RWPE2 (cell line): ENCODE measurements around the gene USP31.
A peak's percentile ranks its signal among the peaks of the same experiment; 100 is the strongest.

Experiments used
- ATAC-seq: fragments of 200-7000 bp; cut with Tn5 transposase; 3 replicates; pipeline ENCODE4 v1.9.1; 2021; ENCODE audit warnings: low read depth
- DNase-seq: peaks from one replicate; pipeline ENCODE4 v3.0.0-alpha.2; 2020; ENCODE audit warnings: low spot score
- H3K27ac ChIP-seq: fragments of 450-650 bp; 2 replicates; pipeline ENCODE4 v1.5.1; 2017; ENCODE audit warnings: mild to moderate bottlenecking; ENCODE audit not compliant: poor library complexity, severe bottlenecking
- H3K27me3 ChIP-seq: fragments of 250-450 bp; sonication (Bioruptor Pico); 2 replicates; pipeline ENCODE4 v1.5.1; 2021; ENCODE audit warnings: mild to moderate bottlenecking, moderate library complexity; ENCODE audit not compliant: insufficient read depth, poor library complexity, severe bottlenecking
- H3K36me3 ChIP-seq: fragments of 250-450 bp; sonication (Bioruptor Pico); 2 replicates; pipeline ENCODE4 v1.5.1; 2020; ENCODE audit warnings: low read depth, mild to moderate bottlenecking, moderate library complexity
- H3K4me1 ChIP-seq: fragments of 250-450 bp; sonication (Bioruptor Pico); 2 replicates; pipeline ENCODE4 v1.5.1; 2021; ENCODE audit warnings: mild to moderate bottlenecking, moderate library complexity; ENCODE audit not compliant: insufficient read depth, poor library complexity, severe bottlenecking
- H3K4me3 ChIP-seq: fragments of 250-450 bp; sonication (Bioruptor Pico); 2 replicates; pipeline ENCODE4 v1.5.1; 2021; ENCODE audit warnings: mild to moderate bottlenecking, moderate library complexity; ENCODE audit not compliant: severe bottlenecking
- H3K9me3 ChIP-seq: fragments of 250-450 bp; sonication (Bioruptor Pico); 2 replicates; pipeline ENCODE4 v1.5.1; 2021; ENCODE audit warnings: mild to moderate bottlenecking, moderate library complexity; ENCODE audit not compliant: severe bottlenecking
- TF ChIP-seq, protein P1 (sequence below): fragments of 450-650 bp; IDR thresholded peaks from one replicate; pipeline ENCODE4 v1.5.1; 2017; ENCODE audit warnings: mild to moderate bottlenecking, moderate library complexity; ENCODE audit not compliant: poor library complexity, severe bottlenecking

Gene USP31, protein sequence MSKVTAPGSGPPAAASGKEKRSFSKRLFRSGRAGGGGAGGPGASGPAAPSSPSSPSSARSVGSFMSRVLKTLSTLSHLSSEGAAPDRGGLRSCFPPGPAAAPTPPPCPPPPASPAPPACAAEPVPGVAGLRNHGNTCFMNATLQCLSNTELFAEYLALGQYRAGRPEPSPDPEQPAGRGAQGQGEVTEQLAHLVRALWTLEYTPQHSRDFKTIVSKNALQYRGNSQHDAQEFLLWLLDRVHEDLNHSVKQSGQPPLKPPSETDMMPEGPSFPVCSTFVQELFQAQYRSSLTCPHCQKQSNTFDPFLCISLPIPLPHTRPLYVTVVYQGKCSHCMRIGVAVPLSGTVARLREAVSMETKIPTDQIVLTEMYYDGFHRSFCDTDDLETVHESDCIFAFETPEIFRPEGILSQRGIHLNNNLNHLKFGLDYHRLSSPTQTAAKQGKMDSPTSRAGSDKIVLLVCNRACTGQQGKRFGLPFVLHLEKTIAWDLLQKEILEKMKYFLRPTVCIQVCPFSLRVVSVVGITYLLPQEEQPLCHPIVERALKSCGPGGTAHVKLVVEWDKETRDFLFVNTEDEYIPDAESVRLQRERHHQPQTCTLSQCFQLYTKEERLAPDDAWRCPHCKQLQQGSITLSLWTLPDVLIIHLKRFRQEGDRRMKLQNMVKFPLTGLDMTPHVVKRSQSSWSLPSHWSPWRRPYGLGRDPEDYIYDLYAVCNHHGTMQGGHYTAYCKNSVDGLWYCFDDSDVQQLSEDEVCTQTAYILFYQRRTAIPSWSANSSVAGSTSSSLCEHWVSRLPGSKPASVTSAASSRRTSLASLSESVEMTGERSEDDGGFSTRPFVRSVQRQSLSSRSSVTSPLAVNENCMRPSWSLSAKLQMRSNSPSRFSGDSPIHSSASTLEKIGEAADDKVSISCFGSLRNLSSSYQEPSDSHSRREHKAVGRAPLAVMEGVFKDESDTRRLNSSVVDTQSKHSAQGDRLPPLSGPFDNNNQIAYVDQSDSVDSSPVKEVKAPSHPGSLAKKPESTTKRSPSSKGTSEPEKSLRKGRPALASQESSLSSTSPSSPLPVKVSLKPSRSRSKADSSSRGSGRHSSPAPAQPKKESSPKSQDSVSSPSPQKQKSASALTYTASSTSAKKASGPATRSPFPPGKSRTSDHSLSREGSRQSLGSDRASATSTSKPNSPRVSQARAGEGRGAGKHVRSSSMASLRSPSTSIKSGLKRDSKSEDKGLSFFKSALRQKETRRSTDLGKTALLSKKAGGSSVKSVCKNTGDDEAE (N-terminal part only)

DNA sequence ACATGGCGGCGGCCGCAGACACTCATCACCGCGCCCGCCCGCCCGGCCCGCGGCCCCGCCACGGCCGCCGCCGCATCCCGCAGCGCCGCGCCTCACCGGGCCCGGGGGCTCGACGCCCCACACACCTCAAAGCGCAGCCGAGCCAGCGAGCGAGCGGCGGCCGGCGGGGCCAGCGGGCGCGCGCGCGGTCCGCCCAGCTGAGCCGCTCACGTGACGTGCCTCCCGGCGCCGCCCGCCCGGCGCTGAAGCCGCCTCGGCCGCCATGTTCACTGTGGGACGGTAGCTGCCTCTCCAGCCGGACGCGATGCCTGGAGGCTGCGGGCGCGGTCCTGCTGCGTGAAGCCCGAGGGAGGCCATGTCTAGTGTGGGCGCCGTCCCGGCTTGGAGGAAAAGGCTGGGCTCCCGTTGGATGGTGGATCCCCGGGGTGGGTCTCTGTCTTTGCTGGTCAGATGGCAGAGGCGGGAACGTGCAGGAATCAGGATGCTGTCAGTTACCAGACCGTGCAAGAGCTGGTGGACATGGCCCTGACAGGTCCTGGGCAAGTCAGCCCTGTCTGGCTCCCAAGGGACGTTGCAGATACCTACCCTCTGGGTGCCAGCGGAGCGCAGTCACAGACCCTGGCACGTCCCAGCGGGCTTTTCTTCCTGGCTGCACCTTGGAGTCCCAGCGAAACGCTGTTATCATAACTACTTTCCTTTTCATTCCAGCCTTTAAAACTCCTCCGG lies at the start of gene USP31:
Gene USP31, minus strand, starts transcription at position 186 of the 726 bp plus-strand sequence. Its CDS starts 182 bp downstream, at position 4.
- H3K27ac ChIP-seq, result peak within 1 kb of the TSS; percentile 84
- ATAC-seq (peak; percentile 95), DNase-seq (peak; percentile 96)
- peak within 1 kb of the TSS; percentile 97 for H3K4me3 ChIP-seq
- TF ChIP-seq, protein P1, sequence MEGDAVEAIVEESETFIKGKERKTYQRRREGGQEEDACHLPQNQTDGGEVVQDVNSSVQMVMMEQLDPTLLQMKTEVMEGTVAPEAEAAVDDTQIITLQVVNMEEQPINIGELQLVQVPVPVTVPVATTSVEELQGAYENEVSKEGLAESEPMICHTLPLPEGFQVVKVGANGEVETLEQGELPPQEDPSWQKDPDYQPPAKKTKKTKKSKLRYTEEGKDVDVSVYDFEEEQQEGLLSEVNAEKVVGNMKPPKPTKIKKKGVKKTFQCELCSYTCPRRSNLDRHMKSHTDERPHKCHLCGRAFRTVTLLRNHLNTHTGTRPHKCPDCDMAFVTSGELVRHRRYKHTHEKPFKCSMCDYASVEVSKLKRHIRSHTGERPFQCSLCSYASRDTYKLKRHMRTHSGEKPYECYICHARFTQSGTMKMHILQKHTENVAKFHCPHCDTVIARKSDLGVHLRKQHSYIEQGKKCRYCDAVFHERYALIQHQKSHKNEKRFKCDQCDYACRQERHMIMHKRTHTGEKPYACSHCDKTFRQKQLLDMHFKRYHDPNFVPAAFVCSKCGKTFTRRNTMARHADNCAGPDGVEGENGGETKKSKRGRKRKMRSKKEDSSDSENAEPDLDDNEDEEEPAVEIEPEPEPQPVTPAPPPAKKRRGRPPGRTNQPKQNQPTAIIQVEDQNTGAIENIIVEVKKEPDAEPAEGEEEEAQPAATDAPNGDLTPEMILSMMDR, result no peak
- no peaks in the 10 kb centered on the region for H3K27me3 ChIP-seq
- peaks cover 34% of the 10 kb centered on the region for H3K4me1 ChIP-seq
- peaks cover 3% of the 10 kb centered on the region; the same call in 1 of the 2 replicates for H3K36me3 ChIP-seq
- H3K9me3 ChIP-seq, result no peaks in the 10 kb centered on the region

DNA sequence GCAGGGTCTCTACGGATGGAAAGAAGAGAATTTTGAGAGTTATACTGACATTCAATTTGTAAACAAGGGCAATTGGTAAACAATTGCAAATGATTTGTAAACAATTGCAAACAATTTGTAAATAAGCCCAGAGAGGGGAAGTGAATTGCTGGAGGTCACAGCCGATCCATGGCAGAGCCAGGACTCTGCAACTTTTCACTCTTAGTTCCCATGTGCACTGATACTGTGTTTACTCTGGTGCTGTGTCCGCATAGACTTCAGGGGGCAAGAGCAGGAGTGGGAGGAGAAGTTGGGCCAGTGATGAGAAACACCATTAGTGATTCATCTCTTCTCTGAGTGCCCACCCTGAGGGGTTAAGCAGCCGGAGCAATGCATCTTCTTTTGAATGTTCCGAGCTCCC lies 47.3 kb upstream of the USP31 start:
- Histone ChIP-seq H3K9me3 (no peaks in the 10 kb centered on the region), H3K27me3 (no peaks in the 10 kb centered on the region), H3K27ac (no peak overlapping the region), H3K4me1 (no peaks in the 10 kb centered on the region), H3K4me3 (no peak overlapping the region), H3K36me3 (no peaks in the 10 kb centered on the region)
- no peak for DNase-seq
- TF ChIP-seq, protein P1, result no peak
- ATAC-seq, result no peak

DNA sequence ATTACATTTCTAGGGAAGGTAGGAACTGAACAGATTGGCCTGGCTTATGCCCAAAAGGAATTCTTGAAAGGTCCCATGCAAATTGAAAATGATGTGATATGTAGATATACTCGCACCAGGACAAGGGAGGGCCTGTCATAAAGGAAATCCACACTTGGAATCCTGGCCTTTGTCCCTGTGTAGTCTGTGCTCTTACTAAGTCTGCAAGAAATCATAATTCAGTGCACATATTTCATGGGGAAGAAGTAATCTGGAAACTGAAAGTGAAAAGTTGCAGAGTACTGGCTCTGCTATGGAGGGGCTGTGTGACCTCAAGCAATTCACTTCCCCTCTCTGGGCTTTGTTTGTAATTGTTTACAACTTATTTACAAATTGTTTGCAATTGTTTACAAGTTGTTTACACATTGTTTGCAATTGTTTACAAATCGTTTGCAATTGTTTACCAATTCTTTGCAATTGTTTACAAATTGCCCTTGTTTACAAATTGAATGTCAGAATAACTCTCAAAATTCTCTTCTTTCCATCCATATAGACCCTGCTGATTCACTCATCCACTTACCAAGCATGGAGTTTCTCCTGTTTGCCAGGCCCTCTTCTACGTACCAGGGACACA lies 46.2 kb upstream of the USP31 start:
- no peak for ATAC-seq

More for the DNA sequence above, 46.2 kb upstream of the USP31 start:
- TF ChIP-seq, protein P1, result no peak
- Histone ChIP-seq H3K36me3 (no peaks in the 10 kb centered on the region), H3K4me1 (no peaks in the 10 kb centered on the region), H3K27me3 (no peaks in the 10 kb centered on the region), H3K27ac (no peak overlapping the region), H3K9me3 (no peaks in the 10 kb centered on the region), H3K4me3 (no peak overlapping the region)
- no peak for DNase-seq
